Psoas muscle (tissue), 8 donors: ENCODE measurements around the gene ASXL1. TPM values are rescaled to one million over a fixed set of nuclear protein-coding genes. Genes with fewer than 3 reads are reported as not detected.
A peak's percentile ranks its signal among the peaks of the same experiment; 100 is the strongest.
"Not testable (repeated sequence)": the region's sequence is repeated elsewhere in the genome, so short reads cannot be mapped to it uniquely, and the experiment has no call there.

Source experiments
- ATAC-seq, 4 donors: fragments of 200-7000 bp; cut with Tn5 transposase; one replicate each; pipeline ENCODE4 v1.9.1; 2020; ENCODE audit warnings: moderate library complexity in 3 of 4, mild to moderate bottlenecking in 2 of 4
- DNase-seq, 2 donors: peaks; one replicate each; pipeline ENCODE4 v3.0.0-alpha.2; 2020
- H3K27ac ChIP-seq: fragments of 200-600 bp; one replicate; pipeline ENCODE4 v1.8.0; 2022
- H3K27me3 ChIP-seq, 3 donors: fragments of 200-600 bp in 1 of 3; one replicate each; pipeline versions ENCODE4 v1.6.1 to v1.8.0; 2013 to 2022; ENCODE audit warnings: low read length in 2 of 3, mild to moderate bottlenecking in 2 of 3, moderate library complexity in 1 of 3; ENCODE audit not compliant: insufficient read depth in 3 of 3
- H3K36me3 ChIP-seq, 2 donors: fragments of 200-600 bp in 1 of 2; one replicate each; pipeline versions ENCODE4 v1.6.1 to v1.8.0; 2013 to 2022; ENCODE audit warnings: low read depth in 1 of 2, mild to moderate bottlenecking in 1 of 2, moderate library complexity in 1 of 2; ENCODE audit not compliant: insufficient read depth in 1 of 2
- H3K4me1 ChIP-seq: fragments of 200-600 bp; one replicate; pipeline ENCODE4 v1.8.0; 2022
- H3K4me3 ChIP-seq: fragments of 200-600 bp; one replicate; pipeline ENCODE4 v1.8.0; 2022; ENCODE audit warnings: mild to moderate bottlenecking
- H3K9me3 ChIP-seq: fragments of 200-600 bp; one replicate; pipeline ENCODE4 v1.8.0; 2022
- WGBS, 3 donors: extraction: QIAGEN DNeasy Blood & Tissue Kit; methylation state at CpG; one replicate each; pipeline versions ENCODE4 v1.1.6 to v1.1.7; 2013; 5-methylcytosine and 5-hydroxymethylcytosine counted together
- intact Hi-C, 2 donors: fragments of 100-400 bp; cut with DNase I; formaldehyde crosslinking; loops; one replicate each; pipeline versions ENCODE4 v1.11.0 to v1.14.2; 2022
- polyA plus RNA-seq, 3 donors: library from polyadenylated mRNA; stranded (reverse); fragments of 200-250 nt; gene quantifications; one replicate each; pipeline ENCODE4 v1.2.3, GENCODE V29; 2013
- total RNA-seq, 4 donors: library from RNA; stranded (reverse); fragmentation: NEBNext Ultra II Directional in 2 of 4; extraction: Animal tissue kit (Norgen Biotek cat#: 25700) in 2 of 4; gene quantifications; one replicate each; pipeline versions ENCODE4 v1.2.1 to v1.2.4, GENCODE V29; 2021 to 2023
- TF ChIP-seq, protein P1 (sequence below): fragments of 200-600 bp; IDR thresholded peaks from one replicate; pipeline ENCODE4 v1.8.0; 2022; ENCODE audit warnings: antibody characterized with exemption
- donor health status: healthy with polysubstance abuse.
- donor health status: DM: no; HTN: no; CAD: no; lungs with moderate emphysema.
- donor health status: Bipolar disorder and iron deficiency.
- donor health status: healthy.
- donor health status: DM: yes; HTN: yes; CAD: no.
- donor health status: DM: no; HTN: no; CAD: no.
- donor health status: DM: no; HTN: no; CAD: no.
- donor health status: DM: yes; HTN: yes; CAD: no.

The ASXL1 gene
- total and polyA plus RNA-seq, 7 donors, result 18.5 to 52.0 (median 23.2) TPM

DNA sequence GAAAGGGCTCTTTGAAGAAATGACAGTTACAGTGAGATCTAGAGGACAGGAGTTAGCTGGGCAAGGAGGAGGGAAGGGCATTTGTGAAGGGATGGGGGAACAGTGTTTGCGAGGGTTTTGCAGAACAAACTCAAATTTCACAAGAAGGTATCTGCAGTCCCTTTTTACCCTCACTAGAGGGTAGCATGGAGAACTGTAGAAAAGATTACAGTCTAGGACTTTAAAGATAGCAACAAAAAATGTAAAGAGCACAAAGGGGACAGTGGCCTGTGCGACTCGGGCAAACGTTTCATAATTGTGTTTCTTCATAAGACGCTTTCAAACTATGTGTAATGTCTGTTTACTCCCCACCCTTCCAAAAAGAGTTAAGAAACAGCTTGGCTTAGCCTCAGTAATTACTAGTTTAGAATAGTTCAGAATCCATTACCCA is 21.2 kb upstream of the ASXL1 start:
- Histone ChIP-seq H3K9me3 (no peaks in the 10 kb centered on the region), H3K36me3 (peaks cover 2 to 7% of the 10 kb centered on the region in 2 donors), H3K27ac (no peak overlapping the region), H3K27me3 (no peaks in the 10 kb centered on the region), H3K4me3 (no peak overlapping the region), H3K4me1 (peaks cover 8% of the 10 kb centered on the region)
- DNase-seq, result no peak
- TF ChIP-seq, protein P1, sequence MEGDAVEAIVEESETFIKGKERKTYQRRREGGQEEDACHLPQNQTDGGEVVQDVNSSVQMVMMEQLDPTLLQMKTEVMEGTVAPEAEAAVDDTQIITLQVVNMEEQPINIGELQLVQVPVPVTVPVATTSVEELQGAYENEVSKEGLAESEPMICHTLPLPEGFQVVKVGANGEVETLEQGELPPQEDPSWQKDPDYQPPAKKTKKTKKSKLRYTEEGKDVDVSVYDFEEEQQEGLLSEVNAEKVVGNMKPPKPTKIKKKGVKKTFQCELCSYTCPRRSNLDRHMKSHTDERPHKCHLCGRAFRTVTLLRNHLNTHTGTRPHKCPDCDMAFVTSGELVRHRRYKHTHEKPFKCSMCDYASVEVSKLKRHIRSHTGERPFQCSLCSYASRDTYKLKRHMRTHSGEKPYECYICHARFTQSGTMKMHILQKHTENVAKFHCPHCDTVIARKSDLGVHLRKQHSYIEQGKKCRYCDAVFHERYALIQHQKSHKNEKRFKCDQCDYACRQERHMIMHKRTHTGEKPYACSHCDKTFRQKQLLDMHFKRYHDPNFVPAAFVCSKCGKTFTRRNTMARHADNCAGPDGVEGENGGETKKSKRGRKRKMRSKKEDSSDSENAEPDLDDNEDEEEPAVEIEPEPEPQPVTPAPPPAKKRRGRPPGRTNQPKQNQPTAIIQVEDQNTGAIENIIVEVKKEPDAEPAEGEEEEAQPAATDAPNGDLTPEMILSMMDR, result peak; percentile 48
- 48 to 62% (median 58%) methylated on average over 5 of the region's 5 CpGs for WGBS, 3 donors
- peak in 3 of 4 donors; percentile 42 to 60 (median 51) for ATAC-seq
- intact Hi-C loops, result no loop called here

DNA sequence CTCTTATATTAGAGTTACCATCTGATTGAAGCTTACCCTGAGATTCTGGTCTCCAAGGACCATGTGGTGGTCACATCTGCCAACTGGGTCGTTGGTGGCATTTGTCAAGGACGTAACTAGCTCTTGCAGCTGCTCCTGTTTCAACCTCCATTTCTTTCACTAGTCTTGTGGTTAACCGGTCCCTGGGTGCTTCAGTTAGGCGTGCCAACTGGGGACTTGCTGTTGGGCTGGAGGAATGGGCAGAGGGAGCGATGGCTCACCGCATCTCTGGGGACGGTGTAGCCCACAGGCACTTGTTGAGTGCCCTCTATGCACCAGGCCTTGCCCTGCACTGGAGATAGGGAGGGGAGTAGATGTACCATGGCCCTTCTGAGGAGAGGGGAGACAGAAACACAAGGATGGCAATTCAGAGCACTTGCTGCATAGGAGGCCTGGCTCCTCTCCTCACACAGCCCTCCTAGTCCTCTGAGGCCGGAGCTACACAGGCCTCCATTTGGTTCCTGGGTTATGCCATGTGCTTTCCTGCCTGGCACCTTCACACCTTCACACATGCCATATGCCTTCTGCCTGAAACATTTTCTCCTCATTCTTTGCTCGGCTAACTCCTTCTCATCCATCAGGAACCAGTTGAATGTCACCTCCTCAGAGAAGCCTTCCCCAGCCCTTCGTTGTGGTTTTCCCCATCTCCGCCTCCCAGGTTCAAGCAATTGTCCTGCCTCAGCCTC is 20.0 kb upstream of the ASXL1 start:
- 74 to 79% (median 77%) methylated on average over 11 of the region's 11 CpGs for WGBS, 3 donors

DNA sequence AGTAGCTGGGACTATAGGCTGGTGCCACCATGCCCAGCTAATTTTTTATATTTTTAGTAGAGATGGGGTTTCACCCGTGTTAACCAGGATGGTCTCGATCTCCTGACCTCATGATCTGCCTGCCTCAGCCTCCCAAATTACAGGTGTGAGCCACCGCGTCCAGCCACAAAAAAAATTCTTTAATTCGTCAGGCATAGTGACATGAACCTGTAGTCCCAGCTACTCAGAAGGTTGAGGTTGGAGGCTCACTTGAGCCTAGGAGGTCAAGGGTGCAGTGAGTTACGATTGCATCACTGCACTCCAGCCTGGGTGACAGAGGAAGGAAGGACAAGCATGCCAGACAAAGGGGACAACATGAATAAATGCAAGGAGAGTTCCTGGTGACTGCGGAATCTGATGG is 19.5 kb upstream of the ASXL1 start:
- DNase-seq, result no peak
- TF ChIP-seq, protein P1, result no peak
- ATAC-seq, result no peak
- Histone ChIP-seq H3K27me3 (no peaks in the 10 kb centered on the region), H3K36me3 (no peaks in the 10 kb centered on the region), H3K27ac (no peak overlapping the region), H3K9me3 (no peaks in the 10 kb centered on the region), H3K4me3 (no peak overlapping the region), H3K4me1 (peaks cover 8% of the 10 kb centered on the region)
- intact Hi-C loops, result no loop called here
- 91 to 93% (median 93%) methylated on average over 7 of the region's 7 CpGs for WGBS, 3 donors

More for the DNA sequence above, 20.0 kb upstream of the ASXL1 start:
- Histone ChIP-seq H3K9me3 (no peaks in the 10 kb centered on the region), H3K36me3 (peaks cover 0 to 2% of the 10 kb centered on the region in 2 donors), H3K4me1 (peaks cover 8% of the 10 kb centered on the region), H3K27me3 (no peaks in the 10 kb centered on the region), H3K27ac (no peak overlapping the region), H3K4me3 (no peak overlapping the region)
- TF ChIP-seq, protein P1, result no peak
- DNase-seq (no peak), ATAC-seq (peak in 3 of 4 donors; percentile 28 to 43 (median 36))
- intact Hi-C loops, result no loop called here

DNA sequence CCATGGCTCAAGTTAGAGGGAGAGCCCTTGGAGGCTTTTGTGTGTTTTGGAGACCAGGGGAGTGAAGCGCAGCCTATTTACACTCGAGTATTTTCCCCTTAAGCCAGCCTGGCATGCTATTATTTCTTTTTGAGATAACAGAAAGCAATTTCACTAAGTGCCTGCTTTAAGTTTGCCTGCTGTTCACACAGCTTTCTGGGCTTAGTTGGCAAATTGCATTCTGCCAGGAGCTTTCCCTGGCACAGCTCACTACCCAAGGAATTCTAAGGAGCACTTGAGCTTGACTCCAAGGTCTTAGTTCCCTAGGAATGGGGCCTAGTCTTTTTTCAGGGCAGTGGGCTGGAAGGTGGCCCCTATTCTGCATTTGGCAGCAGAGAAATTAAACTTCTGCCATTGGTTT is 19.0 kb upstream of the ASXL1 start:
- TF ChIP-seq, protein P1, result no peak
- 74 to 87% (median 83%) methylated on average over 2 of the region's 2 CpGs for WGBS, 3 donors
- Histone ChIP-seq H3K4me1 (peaks cover 6% of the 10 kb centered on the region), H3K27me3 (no peaks in the 10 kb centered on the region), H3K27ac (no peak overlapping the region), H3K36me3 (no peaks in the 10 kb centered on the region), H3K4me3 (no peak overlapping the region), H3K9me3 (no peaks in the 10 kb centered on the region)
- no peak for ATAC-seq
- intact Hi-C loops, result no loop called here
- DNase-seq, result no peak

DNA sequence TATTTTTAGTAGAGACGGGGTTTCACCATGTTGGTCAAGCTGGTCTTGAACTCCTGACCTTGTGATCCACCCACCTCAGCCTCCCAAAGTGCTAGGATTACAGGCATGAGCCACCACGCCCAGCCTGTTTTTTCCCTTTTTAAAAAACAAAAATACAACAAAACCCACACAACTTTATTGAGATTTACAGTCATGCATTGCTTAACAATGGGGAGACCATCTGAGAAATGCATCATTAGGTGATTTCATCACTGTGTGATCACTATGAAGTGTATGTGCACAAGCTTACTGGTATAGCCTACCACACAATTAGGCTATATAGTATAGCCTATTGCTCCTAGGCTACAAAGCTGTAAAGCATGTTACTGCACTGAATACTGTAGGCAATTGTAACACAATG is 17.1 kb upstream of the ASXL1 start:
- H3K36me3 ChIP-seq, H3K27ac ChIP-seq, H3K4me1 ChIP-seq, intact Hi-C loops, H3K4me3 ChIP-seq, ATAC-seq, DNase-seq, H3K27me3 ChIP-seq, H3K9me3 ChIP-seq: not testable (repeated sequence)
- WGBS, 3 donors, result 82 to 94% (median 84%) methylated on average over 1 to 2 of the region's 2 CpGs
